Activated B cell treated with CpG ODN at 0.5 μM for 24 hours (primary cell): ENCODE measurements around the gene CLC. TPM values are rescaled to one million over a fixed set of nuclear protein-coding genes. Genes with fewer than 3 reads are reported as not detected.

Experiments
- ATAC-seq: fragments of 200-7000 bp; cut with Tn5 transposase; one replicate; pipeline ENCODE4 v1.10.0; 2021; ENCODE audit warnings: low read depth, mild to moderate bottlenecking, moderate library complexity
- CTCF ChIA-PET: fragments of 350-600 bp; sonication (Branson Sonifier 250); formaldehyde crosslinking; loops from one replicate; lab custom pipeline; 2021; ENCODE audit warnings: antibody characterized with exemption; lab: Charles Lee
- POLR2A ChIA-PET: fragments of 350-600 bp; sonication (Branson Sonifier 250); formaldehyde crosslinking; loops from one replicate; lab custom pipeline; 2021; ENCODE audit warnings: antibody characterized with exemption; lab: Charles Lee
- DNase-seq: peaks from one replicate; pipeline ENCODE4 v3.0.0; 2022
- H3K27ac Mint-ChIP-seq: one replicate; pipeline ENCODE4 v1.8.0; 2020; ENCODE audit warnings: mixed read lengths
- H3K27me3 Mint-ChIP-seq: one replicate; pipeline ENCODE4 v1.8.0; 2021; ENCODE audit warnings: mixed read lengths
- H3K36me3 Mint-ChIP-seq: one replicate; pipeline ENCODE4 v1.8.0; 2021; ENCODE audit warnings: low read depth, mixed read lengths
- H3K4me1 Mint-ChIP-seq: one replicate; pipeline ENCODE4 v1.8.0; 2021; ENCODE audit warnings: mixed read lengths
- H3K4me3 Mint-ChIP-seq: one replicate; pipeline ENCODE4 v1.8.0; 2020; ENCODE audit warnings: mild to moderate bottlenecking, mixed read lengths
- H3K9me3 Mint-ChIP-seq: one replicate; pipeline ENCODE4 v1.8.0; 2020; ENCODE audit warnings: mixed read lengths
- intact Hi-C: fragments of 100-400 bp; cut with micrococcal nuclease; formaldehyde crosslinking; loops from one replicate; pipeline ENCODE4 v1.15.1; 2024
- total RNA-seq: library from RNA; stranded (reverse); gene quantifications from 2 replicates; pipeline ENCODE4 v1.2.3, GENCODE V29; 2022
- TF ChIP-seq, protein P1 (sequence below): fragments of 200-600 bp; IDR thresholded peaks from one replicate; pipeline ENCODE4 v1.8.0; 2022; ENCODE audit warnings: antibody characterized with exemption, mild to moderate bottlenecking

The CLC gene
- total RNA-seq, 1 donor from 2014 or later: not detected

DNA sequence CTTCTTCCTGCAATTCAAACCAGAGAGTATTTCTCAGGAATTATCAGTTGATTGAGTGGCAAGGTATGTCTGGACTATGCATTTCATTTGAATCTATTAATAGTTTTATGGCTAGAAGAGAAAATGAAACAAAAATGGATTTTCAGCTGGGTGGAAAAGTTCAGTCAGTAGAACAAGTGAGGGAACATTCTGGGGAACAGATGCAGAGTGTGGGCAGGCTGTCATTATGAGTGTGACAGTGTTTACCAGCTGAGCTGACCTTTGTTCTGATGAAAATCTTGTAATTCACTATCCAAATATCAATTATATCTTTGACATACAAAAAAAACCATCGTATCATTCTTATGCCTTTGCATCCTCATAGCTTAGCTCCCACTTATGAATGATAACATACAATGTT, 2.6 kb upstream of the CLC start:
- DNase-seq: no peak
- no peak overlapping the region for H3K4me3 Mint-ChIP-seq
- no peak for ATAC-seq
- CTCF ChIA-PET: no interaction called here
- no peak overlapping the region for H3K27ac Mint-ChIP-seq
- TF ChIP-seq, protein P1, sequence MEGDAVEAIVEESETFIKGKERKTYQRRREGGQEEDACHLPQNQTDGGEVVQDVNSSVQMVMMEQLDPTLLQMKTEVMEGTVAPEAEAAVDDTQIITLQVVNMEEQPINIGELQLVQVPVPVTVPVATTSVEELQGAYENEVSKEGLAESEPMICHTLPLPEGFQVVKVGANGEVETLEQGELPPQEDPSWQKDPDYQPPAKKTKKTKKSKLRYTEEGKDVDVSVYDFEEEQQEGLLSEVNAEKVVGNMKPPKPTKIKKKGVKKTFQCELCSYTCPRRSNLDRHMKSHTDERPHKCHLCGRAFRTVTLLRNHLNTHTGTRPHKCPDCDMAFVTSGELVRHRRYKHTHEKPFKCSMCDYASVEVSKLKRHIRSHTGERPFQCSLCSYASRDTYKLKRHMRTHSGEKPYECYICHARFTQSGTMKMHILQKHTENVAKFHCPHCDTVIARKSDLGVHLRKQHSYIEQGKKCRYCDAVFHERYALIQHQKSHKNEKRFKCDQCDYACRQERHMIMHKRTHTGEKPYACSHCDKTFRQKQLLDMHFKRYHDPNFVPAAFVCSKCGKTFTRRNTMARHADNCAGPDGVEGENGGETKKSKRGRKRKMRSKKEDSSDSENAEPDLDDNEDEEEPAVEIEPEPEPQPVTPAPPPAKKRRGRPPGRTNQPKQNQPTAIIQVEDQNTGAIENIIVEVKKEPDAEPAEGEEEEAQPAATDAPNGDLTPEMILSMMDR: no peak
- no peaks in the 10 kb centered on the region for H3K36me3 Mint-ChIP-seq
- intact Hi-C loops: no loop called here
- H3K4me1 Mint-ChIP-seq: no peaks in the 10 kb centered on the region
- H3K27me3 Mint-ChIP-seq: peaks cover 38% of the 10 kb centered on the region
- POLR2A ChIA-PET: no interaction called here
- H3K9me3 Mint-ChIP-seq: no peaks in the 10 kb centered on the region

DNA sequence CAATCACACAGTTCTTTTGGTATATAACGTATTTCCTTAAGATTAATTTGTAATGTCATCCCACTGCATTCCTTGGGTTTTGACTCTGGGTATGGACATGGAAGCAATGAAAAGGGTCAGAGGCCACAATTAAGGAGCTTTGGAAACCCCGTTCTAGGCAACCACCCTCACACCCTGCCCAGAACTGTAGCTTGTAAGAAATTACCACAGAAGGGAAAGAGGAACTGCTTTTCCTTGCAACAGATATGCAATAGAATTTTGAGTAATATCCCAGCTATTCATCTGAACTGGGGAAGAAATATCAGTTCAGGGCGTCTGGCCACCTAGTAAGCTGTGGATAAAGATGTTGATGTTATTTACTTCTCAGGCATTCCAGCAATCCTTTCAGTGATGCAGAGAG, 985 bp upstream of the CLC start:
- TF ChIP-seq, protein P1: no peak
- ATAC-seq: no peak
- POLR2A ChIA-PET: no interaction called here
- CTCF ChIA-PET: no interaction called here
- intact Hi-C loops: no loop called here
- Mint-ChIP-seq H3K9me3 (no peaks in the 10 kb centered on the region), H3K4me3 (no peak overlapping the region), H3K36me3 (no peaks in the 10 kb centered on the region), H3K4me1 (no peaks in the 10 kb centered on the region), H3K27ac (no peak overlapping the region), H3K27me3 (peaks cover 35% of the 10 kb centered on the region)
- no peak for DNase-seq

DNA sequence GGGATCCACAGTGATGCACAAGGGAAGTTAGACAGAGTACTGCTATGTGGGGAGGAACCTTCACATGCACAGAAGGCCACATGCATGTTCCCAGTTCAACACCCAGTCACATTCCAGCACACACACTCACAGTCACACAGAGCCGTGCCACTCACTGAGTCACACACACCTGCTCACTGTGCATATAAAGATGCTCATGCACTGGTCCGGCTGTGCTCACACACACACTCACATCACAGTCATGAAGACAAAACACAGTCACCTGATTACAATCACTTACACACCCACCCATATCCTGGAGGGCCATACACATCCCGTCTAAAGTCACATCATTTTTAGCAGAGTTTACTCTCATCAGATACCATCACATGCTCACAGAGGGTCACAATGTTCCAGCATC, 478 bp downstream of the CLC start:
- Mint-ChIP-seq H3K4me3 (no peak overlapping the region), H3K9me3 (no peaks in the 10 kb centered on the region), H3K27ac (no peak overlapping the region), H3K4me1 (no peaks in the 10 kb centered on the region), H3K27me3 (peaks cover 25% of the 10 kb centered on the region), H3K36me3 (no peaks in the 10 kb centered on the region)
- no peak for ATAC-seq
- no peak for DNase-seq
- intact Hi-C loops: no loop called here
- CTCF ChIA-PET: no interaction called here
- TF ChIP-seq, protein P1: no peak
- POLR2A ChIA-PET: no interaction called here

DNA sequence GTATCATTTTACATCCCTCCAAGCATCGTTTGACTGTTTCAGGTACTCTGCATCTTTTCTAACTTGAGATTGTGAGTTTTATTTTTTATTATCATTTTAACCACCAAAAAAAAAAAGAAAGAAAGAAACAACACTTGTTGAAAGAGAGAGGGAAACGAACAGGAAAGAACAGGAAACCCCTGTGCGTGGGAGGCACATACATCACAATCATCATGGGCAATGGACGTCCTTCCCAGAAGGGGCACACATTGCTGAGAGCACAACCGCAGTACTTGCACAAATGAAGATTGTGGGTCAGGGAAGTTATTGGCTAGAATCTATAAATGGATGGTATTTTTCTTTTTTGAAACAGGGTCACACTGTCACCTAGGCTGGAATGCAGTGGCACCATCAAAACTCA, 1.7 kb downstream of the CLC start:
- DNase-seq (no peak), ATAC-seq (no peak)
- POLR2A ChIA-PET: no interaction called here
- H3K9me3 Mint-ChIP-seq: no peaks in the 10 kb centered on the region
- H3K36me3 Mint-ChIP-seq: no peaks in the 10 kb centered on the region
- CTCF ChIA-PET: no interaction called here
- H3K27ac Mint-ChIP-seq: no peak overlapping the region
- intact Hi-C loops: no loop called here
- H3K4me1 Mint-ChIP-seq: no peaks in the 10 kb centered on the region
- peaks cover 22% of the 10 kb centered on the region for H3K27me3 Mint-ChIP-seq
- TF ChIP-seq, protein P1: no peak
- H3K4me3 Mint-ChIP-seq: no peak overlapping the region

DNA sequence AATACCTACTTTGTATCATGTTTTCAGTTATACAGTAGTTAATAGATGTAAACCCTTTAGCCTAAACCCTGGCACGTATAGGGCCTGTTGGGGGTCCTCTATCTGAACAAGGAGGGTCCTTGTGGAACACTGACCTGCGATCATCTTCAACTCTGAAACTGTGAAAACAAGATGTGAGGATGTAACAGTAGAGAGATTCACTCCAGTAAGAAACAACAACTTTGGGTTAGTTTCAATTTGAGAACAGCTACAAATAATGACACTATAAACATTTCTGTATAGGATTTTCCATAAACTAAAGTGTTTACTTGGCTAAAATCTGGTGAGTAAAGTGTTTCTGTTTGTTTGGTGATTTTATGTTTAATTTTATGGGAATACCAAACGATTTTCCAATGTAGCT, 2.1 kb downstream of the CLC start:
- POLR2A ChIA-PET: no interaction called here
- H3K4me3 Mint-ChIP-seq: no peak overlapping the region
- H3K36me3 Mint-ChIP-seq: no peaks in the 10 kb centered on the region
- H3K27ac Mint-ChIP-seq: no peak overlapping the region
- CTCF ChIA-PET: no interaction called here
- no peaks in the 10 kb centered on the region for H3K9me3 Mint-ChIP-seq
- no peaks in the 10 kb centered on the region for H3K4me1 Mint-ChIP-seq
- intact Hi-C loops: no loop called here
- ATAC-seq: no peak
- TF ChIP-seq, protein P1: no peak
- peaks cover 24% of the 10 kb centered on the region for H3K27me3 Mint-ChIP-seq
- DNase-seq: no peak
